GM18502 (cell line): ENCODE data around the gene NR1I3.

Experiments
- ATAC-seq: cut with Tn5 transposase; IDR thresholded peaks from one replicate; pipeline ENCODE4 v1.9.1; 2021; ENCODE audit warnings: mild to moderate bottlenecking; ENCODE audit not compliant: unreplicated experiment, poor library complexity

The NR1I3 gene

DNA sequence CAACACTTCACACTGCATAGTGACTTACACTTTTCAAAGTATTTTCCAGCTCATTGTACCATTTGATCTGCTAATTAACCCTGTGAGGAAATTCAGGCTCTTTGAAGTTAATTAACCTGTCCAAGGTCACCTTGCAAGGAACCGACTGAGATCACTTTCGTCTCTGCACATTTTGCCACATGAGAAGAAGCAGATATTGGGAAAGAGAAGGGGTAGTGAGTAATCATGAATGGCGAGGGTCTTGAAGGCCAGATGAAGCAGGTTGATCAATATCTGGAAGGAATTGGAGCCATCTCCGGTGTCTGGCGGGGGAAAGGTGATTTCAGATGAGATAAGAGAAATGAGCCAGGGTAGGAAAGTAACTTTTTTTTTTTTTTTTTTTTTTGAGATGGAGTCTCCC, 18.0 kb downstream of the NR1I3 start:
- no peak for ATAC-seq

DNA sequence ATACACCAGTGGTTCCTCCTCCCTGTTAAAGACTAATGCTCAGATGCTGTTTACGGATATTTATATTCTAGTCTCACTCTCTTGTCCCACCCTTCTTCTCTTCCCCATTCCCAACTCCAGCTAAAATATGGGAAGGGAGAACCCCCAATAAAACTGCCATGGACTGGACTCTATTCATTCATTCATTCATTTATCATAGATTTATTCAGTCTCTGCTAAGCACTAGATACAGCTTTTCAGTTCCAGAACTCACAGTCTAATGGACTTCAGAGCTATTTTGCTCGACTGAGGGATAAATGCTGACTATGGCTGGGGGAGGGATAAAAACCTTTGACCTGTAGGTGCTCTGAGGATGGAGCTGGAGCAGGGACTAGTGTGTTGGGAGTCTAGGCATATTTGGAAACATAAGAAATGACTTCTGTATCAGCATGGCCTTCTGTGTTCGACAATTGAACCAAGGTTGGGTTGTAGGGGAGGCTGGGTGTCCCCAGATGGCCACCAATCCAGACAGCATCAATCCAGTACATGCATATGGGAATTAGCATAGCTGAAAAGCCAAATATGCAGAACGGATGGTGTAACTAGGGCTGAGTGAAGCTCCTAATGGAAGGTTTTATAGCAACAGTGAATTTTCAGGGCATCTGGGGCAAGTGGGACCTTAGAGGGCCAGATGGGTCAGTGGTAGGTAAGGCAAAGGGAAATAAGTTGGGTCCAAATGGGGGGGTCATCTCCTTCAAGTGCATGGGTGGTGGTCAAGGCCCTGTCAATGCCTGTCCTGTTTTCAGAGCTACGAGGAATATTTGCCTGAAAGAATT, 18.7 kb downstream of the NR1I3 start:
- no peak for ATAC-seq

DNA sequence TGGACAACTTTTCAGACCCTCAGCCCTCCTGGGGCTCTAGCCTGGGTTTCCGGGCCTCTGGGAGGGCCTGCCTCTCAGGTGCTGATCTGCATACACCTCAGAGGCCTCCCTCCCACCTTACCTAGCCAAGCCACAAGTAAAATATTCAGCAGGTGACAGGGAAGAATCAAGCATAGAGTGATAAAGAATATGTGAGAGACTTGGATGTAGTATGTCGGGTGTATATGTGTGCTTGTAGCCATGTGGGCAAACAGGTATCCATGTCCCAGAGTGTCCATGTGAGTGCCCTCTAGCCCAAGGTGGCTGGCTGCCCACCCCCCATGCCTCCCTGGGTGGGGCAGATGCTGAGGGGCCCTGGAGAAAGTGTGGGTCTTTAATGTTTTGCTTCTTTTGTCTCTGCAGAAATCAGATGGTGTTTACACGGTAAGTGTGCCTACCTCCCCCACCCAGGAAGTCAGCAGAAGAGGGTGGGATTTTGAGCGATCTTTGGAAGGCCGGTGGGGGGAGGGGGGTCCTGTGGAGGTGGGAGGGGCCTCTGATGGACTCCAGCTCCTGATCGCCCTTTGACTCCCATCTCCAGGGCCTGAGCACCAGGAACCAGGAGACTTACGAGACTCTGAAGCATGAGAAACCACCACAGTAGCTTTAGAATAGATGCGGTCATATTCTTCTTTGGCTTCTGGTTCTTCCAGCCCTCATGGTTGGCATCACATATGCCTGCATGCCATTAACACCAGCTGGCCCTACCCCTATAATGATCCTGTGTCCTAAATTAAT, 19.5 kb downstream of the NR1I3 start:
- ATAC-seq = no peak

DNA sequence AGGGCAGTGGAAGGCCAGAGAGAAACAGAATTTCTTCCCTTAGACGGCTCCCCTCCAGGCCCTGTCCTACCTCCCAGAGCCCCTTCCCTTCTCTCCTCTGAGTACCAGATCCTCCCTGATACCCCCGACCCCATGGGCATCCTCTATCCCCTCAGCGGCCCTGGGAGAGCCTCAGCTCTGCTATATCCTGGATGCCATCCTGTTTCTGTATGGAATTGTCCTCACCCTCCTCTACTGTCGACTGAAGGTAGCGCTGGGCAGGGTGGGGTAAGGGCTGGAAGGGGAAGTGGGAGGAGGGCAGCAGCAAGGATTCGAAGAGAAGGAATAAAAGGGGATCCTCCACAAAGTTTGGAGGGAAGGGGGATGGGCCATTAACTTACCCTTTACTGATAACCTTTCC, 20.2 kb downstream of the NR1I3 start:
- ATAC-seq = no peak

DNA sequence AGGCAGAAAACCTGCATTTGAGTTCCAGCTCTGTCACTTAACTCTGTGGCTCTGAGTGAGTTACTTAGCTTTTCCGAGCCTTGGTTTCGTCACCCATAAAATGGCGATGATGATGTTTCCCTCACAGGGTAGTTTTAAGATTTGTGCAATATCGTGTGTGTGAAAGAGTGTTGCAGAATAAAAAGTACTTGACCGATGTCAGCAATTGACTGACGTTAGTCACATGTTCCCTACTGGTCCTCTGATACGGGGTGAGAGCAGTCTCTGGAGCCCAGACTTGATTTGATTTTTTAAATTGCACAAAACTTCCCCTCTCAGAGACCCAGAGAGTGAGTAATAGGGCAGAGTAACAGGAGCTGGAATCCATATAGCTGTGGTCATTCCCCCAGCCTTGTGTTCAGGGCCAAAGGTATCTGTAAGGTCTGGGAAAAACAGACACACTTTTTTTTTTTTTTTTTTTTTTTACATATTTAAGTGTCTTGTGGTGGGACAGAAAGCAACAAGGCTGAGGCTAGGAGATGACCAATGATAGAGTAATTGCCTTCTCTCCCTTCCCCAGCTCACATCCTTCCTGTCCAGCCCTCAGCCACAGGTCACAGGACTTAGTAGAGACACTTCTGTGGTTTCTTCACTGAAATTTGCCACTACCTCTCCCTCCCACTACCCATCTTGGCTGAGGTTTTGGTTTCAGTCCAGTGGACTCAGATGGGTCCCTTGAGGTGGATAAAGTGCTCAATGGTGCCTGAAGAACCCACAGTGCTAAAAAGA, 20.9 kb downstream of the NR1I3 start:
- peak; percentile 78 for ATAC-seq

DNA sequence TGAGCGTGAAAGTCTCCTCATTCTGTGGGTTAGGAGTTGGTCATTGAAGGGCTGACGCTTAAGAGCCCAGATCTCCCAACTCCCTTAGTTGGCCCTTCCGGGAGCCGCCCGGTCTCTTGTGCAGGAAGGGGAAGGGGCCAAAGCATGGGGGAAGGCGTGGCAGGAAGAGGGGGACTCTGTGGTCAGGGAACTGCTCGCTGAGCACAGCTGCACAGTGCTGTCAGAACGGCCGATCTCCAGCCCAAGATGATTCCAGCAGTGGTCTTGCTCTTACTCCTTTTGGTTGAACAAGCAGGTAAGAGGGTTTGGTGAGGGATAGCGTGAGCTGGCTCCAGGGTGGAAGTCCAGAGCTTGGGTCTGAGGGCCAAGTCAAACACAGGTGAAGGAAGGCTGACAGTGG, 22.9 kb downstream of the NR1I3 start, which contains the start of gene FCER1G:
TSS of gene FCER1G (plus strand) at position 220 of the 400 bp plus-strand sequence. CDS start at position 247, 27 bp downstream.
- no peak for ATAC-seq

DNA sequence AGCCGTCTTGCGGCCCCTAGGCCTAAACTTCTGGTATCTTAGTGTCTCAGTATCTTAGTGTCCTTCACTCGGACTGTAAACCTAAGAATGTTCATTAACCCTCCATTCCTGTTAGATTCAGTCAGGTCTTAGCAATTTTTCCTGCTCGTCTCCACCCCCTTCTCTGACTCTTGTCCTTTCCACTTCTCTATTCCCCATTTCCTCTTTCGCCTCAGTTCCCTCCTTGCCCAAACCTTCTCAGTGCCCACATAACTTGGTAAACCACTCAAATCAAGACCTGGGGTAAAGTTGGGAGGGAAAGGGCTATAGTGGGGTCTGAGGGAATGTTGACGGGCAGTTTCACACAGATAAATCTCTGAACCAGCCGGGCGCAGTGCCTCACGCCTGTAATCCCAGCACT, 23.6 kb downstream of the NR1I3 start:
- ATAC-seq = no peak

DNA sequence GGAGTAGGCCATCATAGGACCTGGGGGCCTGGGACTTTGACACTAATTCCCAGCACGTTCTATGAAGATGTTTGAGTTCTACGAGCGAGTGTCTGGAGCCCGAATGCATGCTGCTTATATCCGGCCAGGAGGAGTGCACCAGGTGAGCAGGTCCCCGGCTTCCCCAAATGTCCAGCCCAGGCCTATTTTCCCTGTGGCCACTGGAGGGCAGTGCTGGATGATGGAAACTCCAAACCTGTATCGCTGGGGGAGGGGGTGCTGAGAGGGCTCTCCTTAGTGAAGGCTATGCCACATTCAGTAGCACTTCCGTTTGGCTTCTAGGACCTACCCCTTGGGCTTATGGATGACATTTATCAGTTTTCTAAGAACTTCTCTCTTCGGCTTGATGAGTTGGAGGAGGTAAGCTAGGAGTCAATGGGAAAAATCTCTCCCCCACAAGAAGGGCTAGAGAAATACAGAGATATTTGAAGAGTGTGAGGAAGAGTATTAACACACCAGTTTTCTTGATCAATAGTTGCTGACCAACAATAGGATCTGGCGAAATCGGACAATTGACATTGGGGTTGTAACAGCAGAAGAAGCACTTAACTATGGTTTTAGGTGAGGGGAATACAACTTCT, 28.1 kb downstream of the NR1I3 start:
- peak; percentile 63 for ATAC-seq

DNA sequence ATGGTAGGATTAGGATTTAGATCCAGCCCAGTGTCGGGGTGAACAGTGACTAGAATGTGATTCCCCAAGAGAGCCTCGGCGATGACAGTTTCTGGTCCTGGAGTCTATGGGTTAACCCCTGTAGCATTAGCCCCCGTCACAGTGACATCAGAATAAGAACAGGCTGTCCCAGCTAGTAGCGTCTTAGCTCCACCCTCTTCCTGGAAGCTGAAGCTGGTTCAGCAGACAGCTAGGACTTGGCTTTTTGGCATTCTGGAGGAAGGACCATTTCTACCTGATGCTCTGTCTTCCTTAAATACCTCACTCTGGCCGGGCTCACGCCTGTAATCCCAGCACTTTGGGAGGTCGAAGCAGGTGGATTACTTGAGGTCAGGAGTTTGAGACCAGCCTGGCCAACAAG, 30.8 kb downstream of the NR1I3 start:
- ATAC-seq = no peak

DNA sequence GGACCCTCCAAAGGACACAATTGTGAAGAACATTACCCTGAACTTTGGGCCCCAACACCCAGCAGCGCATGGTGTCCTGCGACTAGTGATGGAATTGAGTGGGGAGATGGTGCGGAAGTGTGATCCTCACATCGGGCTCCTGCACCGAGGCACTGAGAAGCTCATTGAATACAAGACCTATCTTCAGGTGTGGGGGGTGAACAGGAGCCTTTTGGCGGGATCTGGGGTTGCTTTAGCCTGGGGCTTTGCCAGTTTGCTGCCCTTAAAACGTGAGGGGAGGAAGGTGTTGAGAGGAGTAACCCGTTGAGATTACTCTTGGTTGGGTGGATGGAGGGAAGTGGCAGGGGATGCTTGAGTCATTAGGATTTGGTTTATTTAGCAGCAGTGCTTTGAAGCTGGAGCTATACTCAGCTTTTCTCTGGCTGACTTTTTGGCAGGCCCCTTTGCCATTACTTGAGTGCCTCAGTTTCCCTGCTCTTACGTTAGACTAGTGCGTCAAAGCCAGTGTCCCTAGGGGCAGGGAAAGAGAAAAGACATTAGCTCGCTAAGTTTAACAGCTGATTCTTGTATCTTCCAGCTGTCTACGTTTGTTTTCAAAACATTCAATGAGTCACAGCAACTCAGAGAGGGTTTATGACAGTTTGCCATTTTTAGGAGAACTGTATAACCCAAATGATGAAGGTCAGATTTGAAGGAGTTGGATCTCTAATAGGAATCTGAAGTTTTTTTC, 31.4 kb downstream of the NR1I3 start:
- ATAC-seq = no peak

DNA sequence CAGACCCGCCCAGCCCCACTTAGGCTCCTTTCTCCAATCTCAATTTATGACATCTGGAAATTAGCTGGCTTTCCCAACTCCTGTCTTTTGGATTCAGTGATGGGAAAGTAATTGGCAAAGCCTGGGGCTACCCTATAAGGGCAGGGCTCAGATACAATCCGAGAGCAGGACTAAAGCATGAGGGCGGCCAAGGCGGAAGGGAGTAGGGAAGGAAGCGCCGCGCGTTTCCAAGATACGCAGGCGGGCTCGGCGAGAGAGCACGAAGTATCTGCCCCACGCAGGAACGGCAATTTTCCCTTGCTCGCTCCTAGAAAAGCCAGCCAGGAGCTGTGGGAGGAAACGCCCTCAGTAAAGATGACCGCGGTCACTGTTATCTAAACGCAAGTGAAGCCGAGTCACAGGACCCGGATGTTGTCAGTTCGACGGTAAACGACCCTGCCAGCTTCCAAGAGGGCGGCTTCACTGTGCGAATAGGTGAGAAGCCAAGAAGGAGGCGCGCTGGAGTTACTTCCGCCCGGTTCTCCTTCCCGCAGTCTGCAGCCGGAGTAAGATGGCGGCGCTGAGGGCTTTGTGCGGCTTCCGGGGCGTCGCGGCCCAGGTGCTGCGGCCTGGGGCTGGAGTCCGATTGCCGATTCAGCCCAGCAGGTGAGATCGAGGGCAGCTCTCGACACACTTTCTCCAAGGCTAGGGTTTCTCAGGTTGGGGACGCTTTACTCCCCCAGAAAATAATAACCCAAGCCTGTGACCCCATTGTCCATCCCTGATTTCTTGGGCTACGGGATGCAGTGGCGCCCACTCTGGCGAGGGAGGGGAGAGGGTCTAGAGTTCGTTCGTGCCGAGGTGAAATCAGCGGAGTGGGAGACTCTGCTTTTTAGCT, 35.9 kb downstream of the NR1I3 start, which contains the start of gene NDUFS2:
TSS of gene NDUFS2 (plus strand) at position 532 of the 877 bp plus-strand sequence. CDS start at position 551, 19 bp downstream.
- peak; percentile 95 for ATAC-seq

DNA sequence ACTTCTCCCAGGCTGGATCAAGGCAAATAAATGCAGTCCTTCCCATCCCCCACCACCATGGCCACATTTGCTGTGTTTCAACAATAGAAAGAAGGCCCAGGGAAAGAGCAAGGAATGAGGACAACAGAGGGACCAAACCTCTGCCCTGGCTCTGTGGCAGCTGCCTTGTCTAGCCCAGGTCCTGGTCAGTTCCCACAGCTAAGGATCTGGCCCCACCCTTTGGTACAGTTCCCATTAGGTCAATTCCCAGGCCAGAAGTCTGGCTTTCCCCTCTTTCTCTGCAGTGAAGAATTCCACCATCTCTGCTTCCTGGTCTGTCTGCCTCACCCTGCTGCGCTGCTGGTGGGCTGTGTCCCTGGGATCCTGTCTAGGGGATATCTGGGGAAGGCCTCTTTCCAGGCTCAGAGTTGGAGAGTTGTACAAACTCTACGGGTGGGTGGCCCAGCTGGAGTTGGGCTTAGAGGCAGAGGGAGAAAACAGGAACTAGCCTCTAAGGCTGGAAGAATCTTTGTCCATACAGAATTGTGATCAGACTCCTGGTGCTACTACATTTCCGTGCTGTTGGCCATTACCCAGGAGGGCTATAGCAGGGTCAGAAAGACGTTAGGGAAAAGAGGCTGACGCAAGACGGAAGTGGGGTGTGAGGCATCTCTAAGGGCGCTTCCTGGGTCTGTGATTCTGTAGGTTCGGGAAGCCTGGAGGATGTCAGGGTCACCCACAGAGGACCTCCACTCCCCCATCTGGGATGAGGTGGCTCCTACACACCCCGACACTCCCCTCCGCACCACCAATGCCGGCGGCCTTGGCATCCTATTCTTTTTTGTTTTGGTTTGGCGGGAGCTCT, 36.8 kb downstream of the NR1I3 start:
- no peak for ATAC-seq

DNA sequence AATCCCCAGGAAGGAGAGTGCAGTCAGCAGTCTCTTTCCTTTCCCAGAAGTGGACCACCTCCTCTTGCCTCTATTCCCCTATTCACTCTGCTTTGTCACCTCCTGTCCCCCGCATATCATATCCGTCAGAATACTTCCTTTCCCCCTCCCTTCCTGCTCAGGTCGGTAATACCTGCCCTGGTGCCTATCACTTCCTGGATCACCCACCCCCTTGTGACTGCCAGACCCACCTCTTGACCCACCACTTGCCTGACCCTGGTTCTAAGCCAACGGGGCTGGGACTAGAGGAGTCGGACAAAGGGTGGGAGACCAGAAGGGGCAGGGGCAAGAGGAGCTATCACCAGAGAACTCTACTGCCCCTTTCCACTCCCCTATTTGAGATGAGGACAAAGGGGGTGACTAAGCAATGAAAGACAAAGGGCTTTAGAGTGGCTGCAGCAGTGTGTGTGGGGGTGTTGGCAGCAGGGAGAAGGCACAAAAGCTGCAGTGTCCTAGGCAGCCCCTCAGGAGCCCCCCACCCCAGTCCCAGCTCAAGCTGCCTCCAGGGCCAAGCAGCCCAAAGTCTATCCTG, 37.5 kb downstream of the NR1I3 start:
- ATAC-seq = no peak

DNA sequence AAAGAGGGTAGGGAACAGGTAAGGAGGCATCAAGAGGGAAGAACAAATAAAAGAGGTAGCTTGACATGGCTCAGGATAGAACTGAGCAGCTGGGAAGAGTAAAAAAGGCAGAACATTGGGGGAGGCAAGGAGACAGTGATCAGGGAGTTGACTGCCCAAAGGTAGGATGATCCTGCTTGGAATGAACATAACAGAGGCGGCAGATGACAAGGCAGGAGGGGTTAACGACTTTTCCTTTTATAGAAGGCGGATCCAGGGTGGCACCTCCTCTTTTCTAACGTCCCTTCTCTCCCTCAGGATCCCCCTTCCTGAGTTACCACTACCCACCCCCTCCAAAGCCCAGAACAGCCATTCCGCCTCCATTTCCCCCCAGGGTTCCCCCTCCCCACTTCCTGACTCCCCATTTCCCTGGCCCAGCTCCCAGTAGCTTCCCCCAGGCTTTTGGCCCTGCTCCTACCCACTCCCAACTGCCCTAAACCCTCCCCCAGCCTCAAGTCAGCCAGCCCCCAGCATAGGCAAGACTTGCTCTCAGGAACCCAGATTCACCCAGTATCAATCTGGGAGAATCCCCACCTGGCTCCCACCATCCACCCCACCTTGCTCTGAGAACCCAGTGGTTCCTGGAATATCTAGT, 38.4 kb downstream of the NR1I3 start:
- no peak for ATAC-seq

DNA sequence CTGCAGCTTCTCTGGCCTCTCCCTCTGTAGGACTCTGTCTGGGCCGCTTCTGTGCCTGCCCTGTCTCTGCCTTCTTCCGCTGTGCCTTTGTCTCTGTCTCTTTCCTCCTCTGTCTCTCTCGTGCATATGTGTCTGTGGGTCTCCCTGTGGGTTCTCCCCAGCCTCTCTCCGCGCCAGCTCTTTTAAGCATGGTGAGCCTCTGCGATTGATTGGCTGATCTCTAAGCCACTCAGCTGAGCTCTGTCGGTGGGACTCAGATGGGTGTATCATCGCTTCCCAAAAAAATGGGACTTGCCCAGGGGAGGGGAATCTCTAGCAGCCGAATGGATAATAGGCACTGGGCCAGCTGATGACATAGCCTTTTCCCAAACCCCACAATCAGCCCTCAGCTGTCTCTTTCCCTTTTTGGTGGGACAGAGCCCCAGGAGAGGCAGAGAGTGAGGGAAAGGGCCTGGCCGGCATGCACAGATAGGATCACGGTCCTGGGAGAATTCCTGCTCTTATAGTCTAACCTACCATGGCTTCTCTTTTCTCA, 39.0 kb downstream of the NR1I3 start, which contains the start of gene ADAMTS4:
TSS of gene ADAMTS4 (minus strand) at position 158 of the 535 bp plus-strand sequence. CDS start 427 bp downstream, outside the sequence.
- ATAC-seq = no peak

DNA sequence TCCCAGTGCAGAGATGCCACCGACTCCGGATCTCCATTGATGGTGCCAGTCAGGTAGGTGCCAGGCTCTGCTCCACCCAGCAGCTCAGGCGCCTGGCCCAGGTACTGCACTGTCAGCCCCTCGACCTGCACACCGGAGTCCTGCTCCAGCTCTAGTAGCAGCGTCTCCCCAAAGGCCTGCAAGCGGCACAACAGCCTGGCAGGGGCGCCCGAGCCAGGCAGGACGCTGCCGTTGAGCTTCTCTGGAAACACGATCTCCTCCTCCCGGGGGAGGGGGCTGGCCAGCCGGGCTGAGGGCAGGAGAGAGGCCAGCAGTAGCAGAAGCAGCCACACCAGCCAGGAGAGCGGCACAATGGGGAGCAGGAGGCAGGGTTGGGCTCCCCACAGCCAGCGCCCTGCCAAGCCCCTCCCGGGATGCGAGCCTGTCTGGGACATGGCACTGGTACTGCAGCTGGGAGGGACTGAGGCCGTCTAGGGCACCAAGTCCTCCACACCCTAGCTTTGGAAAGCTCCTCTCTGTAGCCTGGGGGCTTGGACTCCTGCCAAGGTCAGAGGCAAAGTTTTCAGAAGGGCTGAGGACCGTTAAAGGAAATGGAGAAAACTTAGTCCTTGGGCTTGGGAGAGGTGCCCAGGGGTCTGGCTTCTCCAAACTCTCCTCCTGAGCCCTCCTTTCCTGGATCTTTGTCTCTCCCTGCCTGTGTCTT, 39.7 kb downstream of the NR1I3 start:
- ATAC-seq = no peak
